ENCODE data around the gene TMPRSS3.

DNA sequence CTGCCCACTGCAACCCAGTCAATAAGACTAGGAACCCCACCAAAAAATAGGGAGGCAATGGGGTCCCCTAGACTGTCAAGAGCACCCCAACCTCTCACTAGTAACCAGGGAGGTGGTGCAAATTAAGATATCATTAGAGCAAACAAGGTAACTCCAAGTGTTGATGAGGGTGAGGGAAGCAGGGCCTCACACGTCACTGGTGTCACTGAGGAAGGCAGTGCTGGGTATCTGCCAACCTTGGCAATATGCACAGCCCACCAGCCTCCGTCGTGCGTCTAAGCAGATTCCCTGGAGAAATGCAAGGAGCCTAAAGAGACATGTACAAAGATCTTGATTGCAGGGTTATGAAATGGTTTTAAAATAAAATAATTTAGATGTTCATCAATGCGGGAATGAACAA, 11.6 kb upstream of the TMPRSS3 start:
- TF ChIP-seq, protein P1, sequence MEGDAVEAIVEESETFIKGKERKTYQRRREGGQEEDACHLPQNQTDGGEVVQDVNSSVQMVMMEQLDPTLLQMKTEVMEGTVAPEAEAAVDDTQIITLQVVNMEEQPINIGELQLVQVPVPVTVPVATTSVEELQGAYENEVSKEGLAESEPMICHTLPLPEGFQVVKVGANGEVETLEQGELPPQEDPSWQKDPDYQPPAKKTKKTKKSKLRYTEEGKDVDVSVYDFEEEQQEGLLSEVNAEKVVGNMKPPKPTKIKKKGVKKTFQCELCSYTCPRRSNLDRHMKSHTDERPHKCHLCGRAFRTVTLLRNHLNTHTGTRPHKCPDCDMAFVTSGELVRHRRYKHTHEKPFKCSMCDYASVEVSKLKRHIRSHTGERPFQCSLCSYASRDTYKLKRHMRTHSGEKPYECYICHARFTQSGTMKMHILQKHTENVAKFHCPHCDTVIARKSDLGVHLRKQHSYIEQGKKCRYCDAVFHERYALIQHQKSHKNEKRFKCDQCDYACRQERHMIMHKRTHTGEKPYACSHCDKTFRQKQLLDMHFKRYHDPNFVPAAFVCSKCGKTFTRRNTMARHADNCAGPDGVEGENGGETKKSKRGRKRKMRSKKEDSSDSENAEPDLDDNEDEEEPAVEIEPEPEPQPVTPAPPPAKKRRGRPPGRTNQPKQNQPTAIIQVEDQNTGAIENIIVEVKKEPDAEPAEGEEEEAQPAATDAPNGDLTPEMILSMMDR (IDR thresholded peaks at IDR 0.05) = no peak
- TF ChIP-seq POLR2A (IDR thresholded peaks at IDR 0.05) = no peak

Data from heart left ventricle (tissue), 13 donors.